Effector CD4-positive, alpha-beta T cell (primary cell): ENCODE results near the gene DVL2.

Source experiments
- DNase-seq: peaks from one replicate; pipeline ENCODE4 v3.0.0-alpha.2; 2020
- total RNA-seq: gene quantifications from one replicate; lab custom pipeline; 2026; lab: John Stamatoyannopoulos, UW

DVL2 gene
- 55.2 reads per million, percentile 70 among the genes with 10 or more reads in this experiment for total RNA-seq

DNA sequence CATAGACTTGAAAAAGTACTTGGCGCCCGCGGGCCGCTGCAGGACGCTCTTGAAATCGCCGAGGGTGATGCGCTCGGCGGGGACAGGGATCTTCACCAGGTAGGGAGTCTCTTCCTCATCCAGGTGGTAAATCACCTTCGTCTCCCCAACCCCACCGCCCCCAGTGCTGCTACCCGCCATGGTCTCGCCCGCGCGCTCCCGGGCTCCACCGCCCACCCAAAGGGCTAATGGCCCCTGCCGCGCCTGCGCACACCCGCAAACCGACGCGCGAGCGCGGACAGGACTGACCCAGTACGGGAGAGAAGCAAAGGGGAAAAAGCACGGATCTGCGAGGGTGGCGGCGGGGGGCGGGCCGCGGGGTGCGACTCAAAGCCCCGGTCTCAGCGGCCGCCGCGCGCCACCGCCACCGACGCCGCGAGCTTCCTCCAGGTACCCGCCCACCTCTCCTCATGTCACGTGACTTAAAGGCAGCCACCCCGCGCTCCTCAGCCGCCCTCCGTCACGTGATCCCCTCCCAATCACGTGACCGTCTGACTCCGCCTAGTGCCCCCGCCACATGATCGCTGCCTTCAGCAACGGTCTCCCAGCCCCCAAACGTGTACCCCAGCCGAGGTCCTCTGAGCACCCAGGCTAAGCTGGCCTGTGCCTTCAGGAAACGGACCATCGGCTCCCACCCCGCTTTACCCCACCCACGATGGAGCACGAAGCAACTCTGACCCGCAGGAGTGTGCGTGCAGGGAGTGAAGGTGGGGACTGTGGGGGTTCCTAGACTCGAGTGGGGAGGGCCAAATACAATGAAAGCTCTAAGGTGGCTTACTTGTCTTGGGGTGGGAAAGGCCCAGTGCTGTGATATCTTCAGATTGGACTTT, at the start of gene DVL2:
Gene DVL2, minus strand, starts transcription at position 435 of the 869 bp plus-strand sequence. Its CDS starts 255 bp downstream, at position 180.
- DNase-seq, result peak; percentile 94

DNA sequence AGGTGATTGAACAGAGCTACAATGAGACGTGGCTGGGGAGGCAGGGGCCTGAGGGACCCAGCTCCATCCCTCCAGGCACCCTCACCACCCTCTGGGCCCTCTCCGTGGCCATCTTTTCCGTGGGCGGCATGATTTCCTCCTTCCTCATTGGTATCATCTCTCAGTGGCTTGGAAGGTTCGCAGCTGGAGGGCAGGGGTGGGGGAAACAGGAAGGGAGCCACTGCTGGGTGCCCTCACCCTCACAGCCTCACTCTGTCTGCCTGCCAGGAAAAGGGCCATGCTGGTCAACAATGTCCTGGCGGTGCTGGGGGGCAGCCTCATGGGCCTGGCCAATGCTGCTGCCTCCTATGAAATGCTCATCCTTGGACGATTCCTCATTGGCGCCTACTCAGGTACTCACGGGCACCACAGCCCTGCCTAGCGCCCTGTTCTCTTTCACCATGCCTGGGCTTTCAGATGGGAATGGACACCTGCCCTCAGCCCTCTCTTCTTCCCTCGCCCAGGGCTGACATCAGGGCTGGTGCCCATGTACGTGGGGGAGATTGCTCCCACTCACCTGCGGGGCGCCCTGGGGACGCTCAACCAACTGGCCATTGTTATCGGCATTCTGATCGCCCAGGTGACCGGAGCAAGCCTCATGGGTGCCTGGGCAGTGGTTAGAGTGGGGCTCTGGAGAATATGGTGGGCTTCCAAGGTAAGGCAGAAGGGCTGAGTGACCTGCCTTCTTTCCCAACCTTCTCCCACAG, 49.3 kb upstream of the DVL2 start:
- no peak for DNase-seq

DNA sequence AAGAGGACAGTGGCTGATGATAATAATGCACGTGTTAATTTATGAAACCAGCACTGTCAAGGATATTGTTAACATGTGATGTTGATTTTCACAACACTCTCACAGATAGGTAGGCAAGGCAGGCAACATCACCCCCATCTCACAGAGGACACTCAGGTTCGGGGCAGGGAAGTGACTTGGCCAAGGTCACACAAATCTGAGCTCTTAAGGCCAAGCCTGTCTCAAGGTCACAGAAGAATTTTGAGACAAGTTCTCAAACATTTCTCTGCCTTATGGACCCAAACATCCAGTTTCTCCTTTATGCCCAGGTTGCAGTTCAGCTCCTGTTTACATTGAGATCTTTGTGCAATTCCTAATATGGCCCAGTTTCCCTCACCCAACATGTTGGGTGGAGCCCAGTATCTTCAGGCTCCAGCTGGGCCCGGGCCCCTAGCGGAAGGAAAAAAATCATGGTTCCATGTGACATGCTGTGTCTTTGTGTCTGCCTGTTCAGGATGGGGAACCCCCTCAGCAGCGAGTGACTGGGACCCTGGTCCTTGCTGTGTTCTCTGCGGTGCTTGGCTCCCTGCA, 48.5 kb upstream of the DVL2 start:
- no peak for DNase-seq

GRCh38 chr17:7281953-7282751, 47.8 kb upstream of the DVL2 start:
- no peak for DNase-seq

DNA sequence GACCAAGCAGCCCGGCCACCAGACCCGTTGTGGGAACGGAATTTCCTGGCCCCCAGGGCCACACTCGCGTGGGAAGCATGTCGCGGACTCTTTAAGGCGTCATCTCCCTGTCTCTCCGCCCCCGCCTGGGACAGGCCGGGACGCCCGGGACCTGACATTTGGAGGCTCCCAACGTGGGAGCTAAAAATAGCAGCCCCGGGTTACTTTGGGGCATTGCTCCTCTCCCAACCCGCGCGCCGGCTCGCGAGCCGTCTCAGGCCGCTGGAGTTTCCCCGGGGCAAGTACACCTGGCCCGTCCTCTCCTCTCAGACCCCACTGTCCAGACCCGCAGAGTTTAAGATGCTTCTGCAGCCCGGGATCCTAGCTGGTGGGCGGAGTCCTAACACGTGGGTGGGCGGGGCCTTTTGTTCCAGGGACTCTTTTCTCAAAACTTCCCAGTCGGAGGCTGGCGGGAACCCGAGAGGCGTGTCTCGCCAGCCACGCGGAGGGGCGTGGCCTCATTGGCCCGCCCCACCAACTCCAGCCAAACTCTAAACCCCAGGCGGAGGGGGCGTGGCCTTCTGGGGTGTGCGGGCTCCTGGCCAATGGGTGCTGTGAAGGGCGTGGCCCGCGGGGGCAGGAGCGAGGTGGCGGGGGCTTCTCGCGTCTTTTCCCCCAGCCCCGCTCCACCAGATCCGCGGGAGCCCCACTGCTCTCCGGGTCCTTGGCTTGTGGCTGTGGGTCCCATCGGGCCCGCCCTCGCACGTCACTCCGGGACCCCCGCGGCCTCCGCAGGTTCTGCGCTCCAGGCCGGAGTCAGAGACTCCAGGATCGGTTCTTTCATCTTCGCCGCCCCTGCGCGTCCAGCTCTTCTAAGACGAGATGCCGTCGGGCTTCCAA, 47.0 kb upstream of the DVL2 start, which contains the start of gene SLC2A4:
Gene SLC2A4, plus strand, starts transcription at position 645 of the 879 bp plus-strand sequence. Its CDS starts 217 bp downstream, at position 862.
- peak; percentile 64 for DNase-seq

DNA sequence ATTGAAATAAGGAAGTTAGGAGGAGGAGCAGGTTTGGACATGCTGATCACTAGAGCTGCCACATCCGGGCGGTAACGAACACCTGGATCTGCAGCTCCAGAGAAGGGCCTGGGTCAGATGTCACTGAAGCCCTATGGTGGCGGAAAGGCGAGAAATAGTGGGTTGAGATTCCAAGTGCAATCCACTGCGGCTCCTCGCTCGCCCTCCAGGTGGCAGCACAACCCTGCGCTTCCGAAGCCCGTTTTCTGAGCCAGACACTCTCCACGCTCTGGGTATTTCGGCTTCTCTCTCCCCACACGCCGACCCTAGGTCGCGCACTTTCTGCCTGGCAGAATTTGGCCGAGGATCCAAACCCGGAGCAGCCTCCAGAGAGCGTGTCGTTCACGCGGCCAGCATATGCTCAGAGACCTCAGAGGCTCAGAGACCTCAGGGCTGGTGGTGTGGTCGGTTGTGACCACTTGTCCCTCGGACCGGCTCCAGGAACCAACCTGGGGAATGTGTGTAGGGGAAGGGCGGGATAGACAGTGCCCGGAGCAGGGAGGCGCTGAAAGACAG, 46.3 kb upstream of the DVL2 start:
- DNase-seq, result peak; percentile 74

- DNase-seq, result no peak
These were observed 45.1 kb upstream of the DVL2 start for GRCh38 chr17:7279448-7279847.

- no peak for DNase-seq
These were observed 32.5 kb upstream of the DVL2 start for GRCh38 chr17:7266784-7267183.

DNA sequence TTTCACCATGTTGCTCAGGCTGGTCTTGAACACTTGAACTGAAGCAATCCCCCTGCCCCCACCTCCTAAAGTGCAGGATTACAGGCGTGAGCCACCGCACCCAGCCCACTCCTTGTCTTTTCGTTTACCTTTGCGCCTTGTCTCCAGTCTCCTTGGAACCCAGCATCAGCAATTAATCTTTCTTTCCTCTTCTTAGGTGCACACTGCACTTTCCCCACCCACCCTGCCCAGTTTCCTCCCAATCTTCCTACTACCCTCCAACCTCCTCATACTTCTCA, 29.4 kb upstream of the DVL2 start:
- no peak for DNase-seq

DNA sequence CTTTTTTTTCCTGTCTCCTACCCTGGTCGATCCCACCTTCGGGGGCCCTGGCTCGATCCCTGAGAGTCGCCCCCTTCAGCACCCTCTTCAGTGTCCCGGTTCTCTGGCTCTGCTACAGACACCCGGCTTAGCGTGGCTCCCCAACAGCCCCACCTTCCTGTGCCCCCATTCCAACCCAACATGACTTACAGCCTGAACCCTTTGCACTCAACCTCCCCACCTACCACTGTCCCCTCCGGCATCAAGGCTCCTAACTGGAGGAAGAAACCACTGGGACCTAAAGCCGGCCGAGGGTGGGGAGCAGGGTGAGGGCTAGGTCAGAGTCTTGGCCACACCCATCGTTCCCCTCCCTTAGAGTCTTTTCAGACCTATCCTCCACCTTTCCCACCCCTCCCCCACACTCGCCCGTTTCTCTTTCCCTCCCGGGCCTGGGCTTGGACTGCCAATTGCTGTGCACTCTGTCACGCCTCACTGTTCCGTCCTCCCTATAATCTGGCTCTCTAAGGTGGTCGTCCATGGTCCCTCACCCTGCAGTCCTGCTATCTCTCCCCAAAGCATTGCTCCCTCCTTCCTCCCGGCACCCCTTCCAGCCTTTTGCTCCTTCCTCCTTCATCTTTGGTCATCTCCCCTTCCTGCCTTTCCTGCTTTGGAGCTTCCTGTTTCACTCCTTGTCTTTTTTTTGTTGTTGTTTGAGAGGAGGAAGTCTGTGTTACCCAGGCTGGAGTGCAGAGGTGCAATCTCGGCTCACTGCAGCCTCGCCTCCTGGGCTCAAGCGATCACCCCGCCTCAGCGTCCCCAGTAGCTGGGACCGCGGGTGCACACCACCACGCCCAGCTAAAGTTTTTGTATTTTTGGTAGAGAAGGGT, 28.9 kb upstream of the DVL2 start:
- no peak for DNase-seq

DNA sequence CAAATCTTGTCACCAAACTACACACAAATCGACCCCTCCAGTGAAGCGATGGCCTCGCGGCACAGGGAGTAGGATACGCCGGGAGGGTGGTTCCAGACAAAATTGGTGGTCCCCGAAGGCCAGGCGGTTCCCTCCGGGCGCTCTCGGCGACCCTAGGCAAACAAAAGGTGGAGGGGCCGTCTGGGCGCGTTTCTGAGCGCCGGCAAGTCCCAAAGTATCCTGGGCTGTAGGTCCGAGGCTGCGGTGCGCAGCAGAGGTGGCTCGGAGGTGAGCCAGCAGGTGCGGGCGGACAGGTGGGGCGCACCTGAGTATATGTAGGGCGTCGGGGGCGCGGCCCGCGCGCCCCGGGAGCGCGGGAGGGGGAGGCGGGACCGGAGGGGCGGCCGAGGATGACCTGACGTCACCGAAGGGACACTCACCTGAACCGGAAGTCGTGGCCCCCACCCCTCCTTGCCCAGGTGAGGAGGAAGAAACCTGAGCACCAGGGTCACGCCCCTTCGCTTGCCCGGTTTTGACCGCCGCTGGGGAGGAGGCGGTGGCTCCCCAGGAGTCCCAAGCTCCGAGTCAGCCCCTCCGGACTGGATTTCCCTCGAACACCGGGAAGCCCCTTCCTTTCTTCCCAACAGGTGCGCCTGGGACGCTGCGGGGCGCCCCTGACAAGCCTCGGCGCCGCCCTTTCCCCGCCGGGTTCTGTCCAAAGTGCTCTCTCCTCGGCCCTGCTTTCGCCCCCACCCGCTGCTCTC, 28.0 kb upstream of the DVL2 start, which contains the start of gene CLDN7:
Gene CLDN7, minus strand, starts transcription at position 287 of the 743 bp plus-strand sequence. CDS start 435 bp downstream, outside the sequence.
- no peak for DNase-seq

DNA sequence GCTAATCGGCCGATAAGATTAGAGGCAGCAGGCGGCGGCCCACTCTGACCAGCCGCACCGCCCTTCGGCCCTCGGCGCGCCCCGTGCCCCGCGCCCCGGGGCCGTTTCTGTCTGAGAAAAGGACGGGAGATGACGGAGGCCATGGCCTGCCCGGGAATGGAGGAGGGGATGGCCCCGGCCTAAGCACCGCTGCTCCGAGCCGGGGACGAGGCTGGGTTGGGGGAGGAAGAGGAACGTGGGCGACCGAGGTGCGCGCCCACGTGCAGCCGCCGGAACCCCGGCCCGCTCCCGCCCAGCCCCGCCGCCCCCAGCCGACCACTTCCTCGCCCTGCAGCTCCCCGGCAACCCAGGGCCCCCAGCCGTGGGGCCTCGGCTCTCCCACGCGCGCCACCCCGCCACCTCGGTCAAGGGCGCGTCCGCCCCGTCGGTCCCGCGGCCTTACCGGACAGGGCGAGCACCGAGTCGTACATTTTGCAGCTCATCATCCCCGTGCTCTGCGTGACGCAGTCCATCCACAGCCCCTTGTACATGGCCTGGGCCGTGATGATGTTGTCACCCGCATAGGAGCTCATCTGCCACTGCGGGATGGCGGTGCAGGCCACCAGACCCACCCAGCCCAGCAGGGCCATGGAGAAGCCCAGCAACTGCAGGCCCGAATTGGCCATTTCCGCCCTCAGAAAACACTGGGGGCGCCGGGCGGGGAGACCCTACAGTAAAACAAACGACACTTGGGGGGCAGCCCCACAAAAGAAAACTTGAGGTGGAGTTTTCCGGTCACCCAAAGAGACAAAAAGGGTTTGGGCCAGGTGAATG, 27.3 kb upstream of the DVL2 start:
- no peak for DNase-seq

GRCh38 chr17:7260651-7261378, 26.5 kb upstream of the DVL2 start:
- no peak for DNase-seq

DNA sequence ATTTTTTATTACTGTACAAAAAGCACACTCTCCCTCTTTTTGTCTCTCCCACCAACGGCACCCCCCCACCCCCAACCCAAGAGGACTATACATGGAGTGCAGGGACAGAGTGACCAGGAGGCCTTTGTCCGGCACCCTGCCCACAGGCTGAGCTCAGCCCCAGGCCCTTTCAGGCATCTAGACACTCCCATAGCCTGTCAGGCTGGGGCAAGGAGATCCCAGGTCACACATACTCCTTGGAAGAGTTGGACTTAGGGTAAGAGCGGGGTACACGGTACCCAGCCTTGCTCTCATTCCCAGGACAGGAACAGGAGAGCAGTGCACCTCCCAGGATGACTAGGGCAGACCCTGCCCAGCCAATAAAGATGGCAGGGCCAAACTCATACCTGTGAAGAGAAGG, 25.8 kb upstream of the DVL2 start:
- DNase-seq, result no peak

GRCh38 chr17:7259555-7259889, 25.2 kb upstream of the DVL2 start:
- no peak for DNase-seq

- no peak for DNase-seq
These were observed 24.6 kb upstream of the DVL2 start for GRCh38 chr17:7258731-7259554.
